Neural progenitor cell (in vitro differentiated cells): ENCODE results near the gene ADGRD1. TPM values are rescaled to one million over a fixed set of nuclear protein-coding genes. Genes with fewer than 3 reads are reported as not detected.

Experiments used
- DNase-seq: peaks from one replicate; pipeline ENCODE4 v3.0.0-alpha.2; 2016; ENCODE audit warnings: low spot score
- H2AFZ ChIP-seq: fragments of 200-600 bp; sonication (generic); replicated peaks from 2 replicates; pipeline ENCODE4 v1.6.1; 2016; ENCODE audit warnings: antibody characterized with exemption
- H3F3A ChIP-seq: fragments of 200-600 bp; sonication (generic); 2 replicates; pipeline ENCODE4 v1.6.1; 2016; ENCODE audit warnings: antibody characterized with exemption, low read depth
- H3K27ac ChIP-seq: fragments of 200-600 bp; sonication (generic); 2 replicates; pipeline ENCODE4 v1.5.1; 2016; ENCODE audit warnings: mild to moderate bottlenecking
- H3K27me3 ChIP-seq: fragments of 200-600 bp; sonication (generic); 2 replicates; pipeline ENCODE4 v1.6.1; 2016; ENCODE audit warnings: mild to moderate bottlenecking, moderate library complexity
- H3K36me3 ChIP-seq: fragments of 200-600 bp; sonication (generic); 2 replicates; pipeline ENCODE4 v1.5.1; 2016
- H3K4me1 ChIP-seq: fragments of 200-600 bp; sonication (generic); 2 replicates; pipeline ENCODE4 v1.6.1; 2016; ENCODE audit warnings: mixed run types
- H3K4me2 ChIP-seq: fragments of 200-600 bp; sonication (generic); 2 replicates; pipeline ENCODE4 v1.6.1; 2016
- H3K4me3 ChIP-seq: fragments of 200-600 bp; sonication (generic); 2 replicates; pipeline ENCODE4 v1.5.1; 2016
- H3K79me2 ChIP-seq: fragments of 200-600 bp; sonication (generic); 2 replicates; pipeline ENCODE4 v1.6.1; 2016; ENCODE audit warnings: low read depth
- H3K9ac ChIP-seq: fragments of 200-600 bp; sonication (generic); 2 replicates; pipeline ENCODE4 v1.6.1; 2016
- H3K9me3 ChIP-seq: fragments of 200-600 bp; sonication (generic); 2 replicates; pipeline ENCODE4 v1.5.1; 2016; ENCODE audit warnings: low read depth
- H4K20me1 ChIP-seq: fragments of 200-600 bp; sonication (generic); 2 replicates; pipeline ENCODE4 v1.6.1; 2016; ENCODE audit warnings: low read depth
- H3K27ac Mint-ChIP-seq: 3 replicates; pipeline ENCODE4 v1.8.0; 2021; ENCODE audit warnings: mixed read lengths
- H3K27me3 Mint-ChIP-seq: 2 replicates; pipeline ENCODE4 v1.8.0; 2022; ENCODE audit warnings: low read depth, mild to moderate bottlenecking, inconsistent platforms, moderate library complexity, mixed read lengths; ENCODE audit not compliant: insufficient read depth
- H3K36me3 Mint-ChIP-seq: 3 replicates; pipeline ENCODE4 v1.8.0; 2021; ENCODE audit warnings: mixed read lengths
- H3K4me1 Mint-ChIP-seq: 3 replicates; pipeline ENCODE4 v1.8.0; 2021; ENCODE audit warnings: mixed read lengths
- H3K4me3 Mint-ChIP-seq: 3 replicates; pipeline ENCODE4 v1.8.0; 2021; ENCODE audit warnings: mild to moderate bottlenecking, moderate library complexity, mixed read lengths
- H3K9me3 Mint-ChIP-seq: 3 replicates; pipeline ENCODE4 v1.8.0; 2020; ENCODE audit warnings: mixed read lengths
- EZH2 ChIP-seq: fragments of 200-600 bp; sonication (generic); IDR thresholded peaks from 2 replicates; pipeline ENCODE4 v1.6.1; 2017; ENCODE audit warnings: antibody characterized with exemption, mild to moderate bottlenecking, moderate library complexity
- EZH2phosphoT487 ChIP-seq: fragments of 200-600 bp; sonication (generic); IDR thresholded peaks from 2 replicates; pipeline ENCODE4 v1.6.1; 2017; ENCODE audit warnings: antibody characterized with exemption
- total RNA-seq: library from RNA; depleted of rRNA; stranded (reverse); fragments of >200 nt; gene quantifications from 2 replicates; pipeline ENCODE4 v1.2.3, GENCODE V29; 2015; ENCODE audit warnings: low replicate concordance
- TF ChIP-seq, protein P1 (sequence below): fragments of 200-600 bp; sonication (generic); IDR thresholded peaks from 2 replicates; pipeline ENCODE4 v1.5.1; 2017; ENCODE audit warnings: antibody characterized with exemption, mild to moderate bottlenecking

Gene ADGRD1
- total RNA-seq, 1 donor from 2014 or later = not detected

DNA sequence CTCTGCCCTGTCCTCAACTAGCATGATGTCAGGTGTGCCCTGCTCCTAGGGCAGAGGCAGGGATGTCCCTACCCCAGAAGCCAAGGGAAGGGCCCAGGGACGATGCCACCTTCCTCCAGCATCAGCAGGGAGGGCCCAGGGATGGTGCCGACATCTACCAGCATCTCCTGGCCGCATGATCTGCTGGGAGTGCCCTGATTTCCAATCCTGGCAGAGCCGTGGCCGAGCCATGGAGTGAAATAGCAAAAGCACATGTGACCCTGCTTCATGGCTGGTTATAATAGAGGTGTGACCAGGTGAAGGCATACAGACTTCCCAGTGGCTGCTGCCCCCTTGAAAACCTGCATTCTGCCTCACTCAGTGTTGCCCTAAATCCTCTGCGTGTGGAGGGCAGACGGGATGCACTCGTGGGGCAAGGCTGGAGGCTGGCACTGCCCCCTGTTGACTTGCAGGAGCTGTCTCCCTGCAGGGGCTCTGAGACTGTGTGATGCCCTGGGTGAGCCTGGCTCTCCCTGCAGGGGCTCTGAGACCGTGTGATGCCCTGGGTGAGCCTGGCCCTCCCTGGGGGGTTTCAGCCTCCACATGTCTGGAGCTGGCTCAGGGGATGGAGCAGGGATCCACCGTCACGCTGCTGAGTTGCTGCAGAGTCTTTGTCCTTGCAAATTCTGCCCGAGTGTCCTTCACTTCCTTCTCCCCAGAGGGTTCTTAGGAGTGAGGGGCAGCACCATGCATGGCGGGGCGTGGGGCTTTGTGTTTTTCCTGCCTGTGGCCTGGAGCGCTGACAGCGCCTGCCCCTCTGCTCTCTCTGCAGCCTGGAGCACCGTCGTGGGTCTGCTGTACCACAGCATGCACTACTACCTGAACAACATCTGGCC is 51.7 kb downstream of the ADGRD1 start:
- H3K9me3 ChIP-seq = no peaks in the 10 kb centered on the region
- H3K27me3 Mint-ChIP-seq = peaks cover 33% of the 10 kb centered on the region
- H3K27ac ChIP-seq = no peak overlapping the region

DNA sequence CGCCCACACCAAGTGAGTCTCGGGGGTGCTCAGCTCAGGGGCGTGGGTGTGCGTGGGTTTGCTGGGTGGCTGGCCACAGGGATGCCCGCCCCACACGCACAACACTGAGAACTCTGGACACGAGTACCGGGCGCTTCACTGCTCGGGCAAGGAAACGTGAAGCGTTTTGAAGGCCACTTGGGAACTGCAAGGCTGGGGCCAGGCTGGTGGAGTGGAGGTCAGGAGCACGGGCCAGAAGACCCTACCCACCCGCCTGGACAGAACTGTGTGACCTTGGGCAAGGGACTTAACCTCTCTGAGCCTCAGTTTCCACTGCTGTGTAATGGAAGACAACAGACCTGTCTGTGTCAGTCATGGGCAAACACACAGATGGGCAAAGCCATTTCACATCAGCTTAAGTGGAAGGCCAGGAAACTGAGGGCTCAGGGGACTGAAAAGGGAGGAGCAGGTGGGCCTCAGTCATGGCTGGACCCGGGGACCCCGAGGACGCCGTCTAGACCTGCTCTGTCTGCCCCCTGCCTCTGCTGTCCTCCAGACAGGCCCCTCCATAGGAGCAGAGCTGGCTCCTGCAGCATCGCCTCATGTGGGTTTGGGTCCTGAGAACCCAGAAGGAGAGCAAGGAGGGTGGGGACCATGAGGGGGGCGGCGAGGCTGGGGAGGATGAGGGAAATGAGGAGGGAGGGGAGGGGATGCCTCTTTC is 52.5 kb downstream of the ADGRD1 start:
- Histone ChIP-seq H3K27me3 (no peaks in the 10 kb centered on the region), H3K79me2 (no peaks in the 10 kb centered on the region), H3K4me1 (peaks cover 33% of the 10 kb centered on the region), H2AFZ (no peak overlapping the region), H3K4me3 (no peak overlapping the region), H3K4me2 (no peak overlapping the region), H3K9ac (no peak overlapping the region), H3F3A (peaks cover 12% of the 10 kb centered on the region), H3K27ac (no peak overlapping the region), H3K36me3 (no peaks in the 10 kb centered on the region), H3K9me3 (no peaks in the 10 kb centered on the region), H4K20me1 (no peaks in the 10 kb centered on the region)
- Mint-ChIP-seq H3K27me3 (peaks cover 33% of the 10 kb centered on the region), H3K4me3 (no peak overlapping the region), H3K9me3 (peaks cover 4% of the 10 kb centered on the region), H3K27ac (no peak overlapping the region), H3K36me3 (no peaks in the 10 kb centered on the region), H3K4me1 (peaks cover 38% of the 10 kb centered on the region)
- no peak for DNase-seq
- no peak for TF ChIP-seq EZH2
- TF ChIP-seq, protein P1, sequence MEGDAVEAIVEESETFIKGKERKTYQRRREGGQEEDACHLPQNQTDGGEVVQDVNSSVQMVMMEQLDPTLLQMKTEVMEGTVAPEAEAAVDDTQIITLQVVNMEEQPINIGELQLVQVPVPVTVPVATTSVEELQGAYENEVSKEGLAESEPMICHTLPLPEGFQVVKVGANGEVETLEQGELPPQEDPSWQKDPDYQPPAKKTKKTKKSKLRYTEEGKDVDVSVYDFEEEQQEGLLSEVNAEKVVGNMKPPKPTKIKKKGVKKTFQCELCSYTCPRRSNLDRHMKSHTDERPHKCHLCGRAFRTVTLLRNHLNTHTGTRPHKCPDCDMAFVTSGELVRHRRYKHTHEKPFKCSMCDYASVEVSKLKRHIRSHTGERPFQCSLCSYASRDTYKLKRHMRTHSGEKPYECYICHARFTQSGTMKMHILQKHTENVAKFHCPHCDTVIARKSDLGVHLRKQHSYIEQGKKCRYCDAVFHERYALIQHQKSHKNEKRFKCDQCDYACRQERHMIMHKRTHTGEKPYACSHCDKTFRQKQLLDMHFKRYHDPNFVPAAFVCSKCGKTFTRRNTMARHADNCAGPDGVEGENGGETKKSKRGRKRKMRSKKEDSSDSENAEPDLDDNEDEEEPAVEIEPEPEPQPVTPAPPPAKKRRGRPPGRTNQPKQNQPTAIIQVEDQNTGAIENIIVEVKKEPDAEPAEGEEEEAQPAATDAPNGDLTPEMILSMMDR = no peak
- TF ChIP-seq EZH2phosphoT487 = no peak

More for the DNA sequence above, 51.7 kb downstream of the ADGRD1 start:
- Mint-ChIP-seq H3K4me3 (no peak overlapping the region), H3K36me3 (no peaks in the 10 kb centered on the region), H3K27ac (no peak overlapping the region), H3K9me3 (peaks cover 8% of the 10 kb centered on the region), H3K4me1 (peaks cover 36% of the 10 kb centered on the region)
- H3K27me3 ChIP-seq = no peaks in the 10 kb centered on the region
- TF ChIP-seq, protein P1 = no peak
- TF ChIP-seq EZH2phosphoT487 (no peak), EZH2 (no peak)
- no peak overlapping the region for H3K4me3 ChIP-seq
- no peak overlapping the region for H3K4me2 ChIP-seq
- H3K79me2 ChIP-seq = no peaks in the 10 kb centered on the region
- H3K9ac ChIP-seq = no peak overlapping the region
- no peaks in the 10 kb centered on the region for H4K20me1 ChIP-seq
- H3K4me1 ChIP-seq = peaks cover 33% of the 10 kb centered on the region
- H2AFZ ChIP-seq = no peak overlapping the region
- no peaks in the 10 kb centered on the region for H3K36me3 ChIP-seq
- peaks cover 12% of the 10 kb centered on the region for H3F3A ChIP-seq
- no peak for DNase-seq

DNA sequence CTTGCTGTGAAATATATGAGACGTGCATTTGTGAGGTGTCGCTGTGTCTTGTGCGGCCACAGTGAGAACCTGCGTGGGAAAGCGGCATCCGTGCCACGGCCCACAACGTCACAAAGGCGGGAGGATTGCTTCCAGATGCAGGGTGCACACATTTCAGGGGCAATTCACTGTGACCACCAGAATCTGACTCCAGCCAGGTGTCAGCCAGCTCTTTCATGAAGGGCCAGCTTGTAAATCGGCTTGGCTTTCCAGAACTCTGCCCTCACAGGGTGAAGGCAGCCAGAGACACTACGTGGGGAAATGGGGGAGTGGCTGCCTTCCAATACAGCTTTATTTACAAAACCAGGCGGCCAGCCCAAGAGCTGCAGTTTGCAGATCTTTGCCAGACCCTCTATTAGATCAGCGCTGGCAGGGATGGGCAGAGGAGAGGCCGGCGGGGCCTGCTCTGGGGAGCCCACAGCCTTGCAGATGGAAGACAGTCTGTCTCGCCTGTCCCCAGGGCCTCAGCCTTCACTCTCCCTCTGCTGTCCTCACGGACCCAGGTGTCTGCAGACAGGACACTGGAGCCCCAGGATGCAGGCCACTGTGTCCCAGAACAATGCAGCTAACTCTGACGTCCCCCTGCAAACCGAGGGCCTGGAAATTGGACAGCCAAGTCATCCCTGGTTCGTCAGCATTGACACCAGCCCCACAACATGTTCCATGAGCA is 53.5 kb downstream of the ADGRD1 start:
- Mint-ChIP-seq H3K36me3 (no peaks in the 10 kb centered on the region), H3K27ac (peak overlapping the region; percentile 29), H3K27me3 (peaks cover 35% of the 10 kb centered on the region), H3K9me3 (no peaks in the 10 kb centered on the region), H3K4me3 (no peak overlapping the region), H3K4me1 (peaks cover 39% of the 10 kb centered on the region)
- Histone ChIP-seq H3K9me3 (no peaks in the 10 kb centered on the region), H3K9ac (no peak overlapping the region), H3F3A (peaks cover 12% of the 10 kb centered on the region), H3K79me2 (no peaks in the 10 kb centered on the region), H3K27ac (no peak overlapping the region), H3K4me2 (no peak overlapping the region), H3K27me3 (no peaks in the 10 kb centered on the region), H3K4me1 (peaks cover 29% of the 10 kb centered on the region), H3K36me3 (no peaks in the 10 kb centered on the region), H3K4me3 (no peak overlapping the region), H4K20me1 (no peaks in the 10 kb centered on the region), H2AFZ (no peak overlapping the region)
- TF ChIP-seq, protein P1 = no peak
- TF ChIP-seq EZH2 (no peak), EZH2phosphoT487 (no peak)
- peak; percentile 21 for DNase-seq
